Liver (tissue), 9 donors: Measurements from ENCODE around the gene HNF4A. TPM values are rescaled to one million over a fixed set of nuclear protein-coding genes. Genes with fewer than 3 reads are reported as not detected.

ENCODE experiments used
- DNase-seq: peaks from one replicate; pipeline ENCODE4 v3.0.0-alpha.2; 2017; ENCODE audit warnings: low spot score
- H3K27ac ChIP-seq, 2 donors: one replicate each; pipeline ENCODE4 v1.7.0; 2013; ENCODE audit warnings: inconsistent platforms in 2 of 2, low read length in 2 of 2, control low read depth in 1 of 2, low read depth in 1 of 2, mild to moderate bottlenecking in 1 of 2
- H3K27me3 ChIP-seq, 4 donors: one replicate each; pipeline versions ENCODE4 v1.6.1 to v1.7.0; 2013; ENCODE audit warnings: low read length in 3 of 4, inconsistent platforms in 1 of 4, mild to moderate bottlenecking in 1 of 4, moderate library complexity in 1 of 4; ENCODE audit not compliant: control insufficient read depth in 4 of 4, insufficient read depth in 4 of 4
- H3K36me3 ChIP-seq, 4 donors: one replicate each; pipeline versions ENCODE4 v1.6.1 to v1.7.0; 2013; ENCODE audit warnings: low read length in 3 of 4, mild to moderate bottlenecking in 3 of 4, low read depth in 1 of 4, moderate library complexity in 1 of 4; ENCODE audit not compliant: control insufficient read depth in 4 of 4, insufficient read depth in 3 of 4
- H3K4me1 ChIP-seq, 4 donors: one replicate each; pipeline versions ENCODE4 v1.6.1 to v1.7.0; 2013; ENCODE audit warnings: low read length in 3 of 4, mild to moderate bottlenecking in 3 of 4, moderate library complexity in 1 of 4; ENCODE audit not compliant: control insufficient read depth in 4 of 4, insufficient read depth in 4 of 4
- H3K4me3 ChIP-seq, 3 donors: one replicate each; pipeline versions ENCODE4 v1.6.1 to v1.7.0; 2013; ENCODE audit warnings: low read length in 3 of 3, control low read depth in 1 of 3, low read depth in 1 of 3, mild to moderate bottlenecking in 1 of 3
- H3K9ac ChIP-seq, 2 donors: one replicate each; pipeline ENCODE4 v1.7.0; 2013; ENCODE audit warnings: low read length in 2 of 2, mild to moderate bottlenecking in 2 of 2, moderate library complexity in 2 of 2, control low read depth in 1 of 2, low read depth in 1 of 2
- H3K9me3 ChIP-seq, 4 donors: one replicate each; pipeline versions ENCODE4 v1.6.1 to v1.7.0; 2013; ENCODE audit warnings: low read length in 3 of 4; ENCODE audit not compliant: control insufficient read depth in 4 of 4
- ATF3 ChIP-seq: IDR thresholded peaks from 2 replicates; pipeline ENCODE4 v1.6.1; 2016; ENCODE audit warnings: antibody characterized with exemption
- EGR1 ChIP-seq, 2 donors: IDR thresholded peaks; 2 replicates each; pipeline ENCODE4 v1.6.1; 2016 to 2018; ENCODE audit warnings: antibody characterized with exemption in 2 of 2, low read depth in 2 of 2
- FOXA1 ChIP-seq: IDR thresholded peaks from 2 replicates; pipeline ENCODE4 v1.6.1; 2016; ENCODE audit warnings: antibody characterized with exemption
- FOXA2 ChIP-seq: IDR thresholded peaks from 2 replicates; pipeline ENCODE4 v1.6.1; 2016; ENCODE audit warnings: antibody characterized with exemption
- GABPA ChIP-seq, 2 donors: IDR thresholded peaks in 1 of 2; conservative IDR thresholded peaks in 1 of 2; 2 replicates each; pipeline ENCODE4 v1.6.1; 2016; ENCODE audit warnings: antibody characterized with exemption in 2 of 2, mild to moderate bottlenecking in 1 of 2, moderate library complexity in 1 of 2
- HNF4A ChIP-seq, 2 donors: conservative IDR thresholded peaks; 2 replicates each; pipeline ENCODE4 v1.6.1; 2016; ENCODE audit warnings: antibody characterized with exemption in 2 of 2, mild to moderate bottlenecking in 2 of 2
- HNF4G ChIP-seq: IDR thresholded peaks from 2 replicates; pipeline ENCODE4 v1.6.1; 2016; ENCODE audit warnings: antibody characterized with exemption
- JUND ChIP-seq, 2 donors: IDR thresholded peaks; 2 replicates each; pipeline ENCODE4 v1.6.1; 2016; ENCODE audit warnings: antibody characterized with exemption in 2 of 2
- NR2F2 ChIP-seq: IDR thresholded peaks from 2 replicates; pipeline ENCODE4 v1.6.1; 2016; ENCODE audit warnings: antibody characterized with exemption
- RAD21 ChIP-seq, 2 donors: IDR thresholded peaks; 2 replicates each; pipeline ENCODE4 v1.6.1; 2016; ENCODE audit warnings: antibody characterized with exemption in 2 of 2, mild to moderate bottlenecking in 2 of 2
- RXRA ChIP-seq, 2 donors: IDR thresholded peaks; 2 replicates each; pipeline ENCODE4 v1.6.1; 2017 to 2018; ENCODE audit warnings: antibody characterized with exemption in 2 of 2, mild to moderate bottlenecking in 1 of 2
- SP1 ChIP-seq: IDR thresholded peaks from 2 replicates; pipeline ENCODE4 v1.6.1; 2018; ENCODE audit warnings: antibody characterized with exemption, mild to moderate bottlenecking
- TAF1 ChIP-seq: conservative IDR thresholded peaks from 2 replicates; pipeline ENCODE4 v1.6.1; 2016; ENCODE audit warnings: antibody characterized with exemption, mild to moderate bottlenecking
- YY1 ChIP-seq: IDR thresholded peaks from 2 replicates; pipeline ENCODE4 v1.6.1; 2016; ENCODE audit warnings: antibody characterized with exemption, mild to moderate bottlenecking
- ZBTB33 ChIP-seq: IDR thresholded peaks from 2 replicates; pipeline ENCODE4 v1.6.1; 2016; ENCODE audit warnings: antibody characterized with exemption
- WGBS: extraction: QIAGEN DNeasy Blood & Tissue Kit; methylation state at CpG from one replicate; pipeline ENCODE4 v1.1.7; 2013; 5-methylcytosine and 5-hydroxymethylcytosine counted together
- polyA plus RNA-seq, 2 donors: library from polyadenylated mRNA; stranded (reverse) in 1 of 2; unstranded in 1 of 2; fragments of 200-250 nt in 1 of 2; fragments of >200 nt in 1 of 2; fragmentation: Nextera tagmentation in 1 of 2; extraction: Ambion mirVana in 1 of 2; gene quantifications; one replicate each; pipeline versions ENCODE4 v1.2.1 to v1.2.3, GENCODE V29; 2013 to 2015
- total RNA-seq, 2 donors: library from RNA; depleted of rRNA; stranded (reverse); fragments of >200 nt; gene quantifications; one replicate each; pipeline ENCODE4 v1.2.3, GENCODE V29; 2014
- TF ChIP-seq, protein P1 (sequence below): fragments of 150-350 bp; IDR thresholded peaks from 2 replicates; pipeline ENCODE4 v1.5.1; 2017; ENCODE audit warnings: improper control_type of control experiment, low read depth, low read length; ENCODE audit not compliant: missing input control
- TF ChIP-seq, protein P2 (sequence below): IDR thresholded peaks from 2 replicates; pipeline ENCODE4 v1.6.1; 2016; ENCODE audit warnings: antibody characterized with exemption
- TF ChIP-seq, protein P3 (sequence below): IDR thresholded peaks from 2 replicates; pipeline ENCODE4 v1.6.1; 2016; ENCODE audit warnings: antibody characterized with exemption, mild to moderate bottlenecking
- donor health status: healthy.
- donor health status: healthy.
- donor health status: healthy.
- donor health status: healthy.
- donor health status: healthy.

The HNF4A gene
- total and polyA plus RNA-seq, 4 donors, result 51.7 to 171 (median 86.0) TPM

DNA sequence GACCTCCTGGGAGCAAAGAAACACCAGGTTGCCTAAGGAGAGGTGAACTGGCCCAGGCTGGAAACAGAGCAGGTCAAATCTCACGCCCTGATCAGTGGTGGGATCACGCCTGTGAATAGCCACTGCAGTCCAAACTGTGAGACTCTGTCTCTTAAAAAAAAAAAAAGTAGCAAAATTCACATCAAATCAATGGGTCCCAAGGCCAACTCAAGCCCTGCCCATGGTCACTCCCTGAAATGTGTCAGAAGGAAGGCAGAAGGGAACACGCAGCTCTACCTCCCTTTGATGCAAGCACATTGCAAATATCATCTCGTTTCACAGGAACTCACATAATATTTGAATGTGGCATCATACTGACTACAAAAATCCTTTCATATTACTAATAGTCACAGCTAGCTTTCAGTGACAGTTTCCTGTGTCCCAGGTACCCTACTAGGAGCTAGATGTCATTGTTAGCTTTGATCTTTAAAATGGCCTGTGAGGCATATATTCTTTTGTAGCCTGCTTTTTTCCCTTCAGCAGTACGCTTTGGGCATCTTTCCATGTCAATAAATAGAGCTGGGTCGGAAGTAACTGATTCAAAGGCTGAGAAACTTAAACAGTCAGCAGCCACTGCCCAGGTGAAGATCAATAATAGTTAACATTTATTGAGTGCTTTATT lies 105.8 kb downstream of the HNF4A start:
- Histone ChIP-seq H3K4me3 (no peak overlapping the region), H3K27me3 (no peaks in the 10 kb centered on the region), H3K9ac (peak overlapping the region; percentile 50 to 69), H3K27ac (peak overlapping the region; percentile 87 to 92), H3K36me3 (no peaks in the 10 kb centered on the region), H3K4me1 (peaks cover 16 to 46% (median 32%) of the 10 kb centered on the region in 4 donors), H3K9me3 (no peaks in the 10 kb centered on the region)
- WGBS, result 30% methylated on average over 6 of the region's 6 CpGs
- DNase-seq, result no peak
- TF ChIP-seq RXRA (IDR thresholded peaks at IDR 0.05), result peak; percentile 64 to 96
- TF ChIP-seq TAF1, result peak; percentile 2
- peak; percentile 84 to 89 for TF ChIP-seq HNF4A (conservative IDR thresholded peaks at IDR 0.05)
- TF ChIP-seq, protein P1, sequence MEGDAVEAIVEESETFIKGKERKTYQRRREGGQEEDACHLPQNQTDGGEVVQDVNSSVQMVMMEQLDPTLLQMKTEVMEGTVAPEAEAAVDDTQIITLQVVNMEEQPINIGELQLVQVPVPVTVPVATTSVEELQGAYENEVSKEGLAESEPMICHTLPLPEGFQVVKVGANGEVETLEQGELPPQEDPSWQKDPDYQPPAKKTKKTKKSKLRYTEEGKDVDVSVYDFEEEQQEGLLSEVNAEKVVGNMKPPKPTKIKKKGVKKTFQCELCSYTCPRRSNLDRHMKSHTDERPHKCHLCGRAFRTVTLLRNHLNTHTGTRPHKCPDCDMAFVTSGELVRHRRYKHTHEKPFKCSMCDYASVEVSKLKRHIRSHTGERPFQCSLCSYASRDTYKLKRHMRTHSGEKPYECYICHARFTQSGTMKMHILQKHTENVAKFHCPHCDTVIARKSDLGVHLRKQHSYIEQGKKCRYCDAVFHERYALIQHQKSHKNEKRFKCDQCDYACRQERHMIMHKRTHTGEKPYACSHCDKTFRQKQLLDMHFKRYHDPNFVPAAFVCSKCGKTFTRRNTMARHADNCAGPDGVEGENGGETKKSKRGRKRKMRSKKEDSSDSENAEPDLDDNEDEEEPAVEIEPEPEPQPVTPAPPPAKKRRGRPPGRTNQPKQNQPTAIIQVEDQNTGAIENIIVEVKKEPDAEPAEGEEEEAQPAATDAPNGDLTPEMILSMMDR, result no peak
- peak; percentile 61 for TF ChIP-seq NR2F2
- no peak for TF ChIP-seq ATF3
- TF ChIP-seq JUND (IDR thresholded peaks at IDR 0.05), result peak in 1 of 2 donors; percentile 54
- peak; percentile 13 for TF ChIP-seq FOXA2
- peak; percentile 66 for TF ChIP-seq HNF4G
- TF ChIP-seq, protein P2, sequence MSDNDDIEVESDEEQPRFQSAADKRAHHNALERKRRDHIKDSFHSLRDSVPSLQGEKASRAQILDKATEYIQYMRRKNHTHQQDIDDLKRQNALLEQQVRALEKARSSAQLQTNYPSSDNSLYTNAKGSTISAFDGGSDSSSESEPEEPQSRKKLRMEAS, result peak; percentile 8
- TF ChIP-seq EGR1 (IDR thresholded peaks at IDR 0.05; ENCODE audit: low read depth in 2 of 2), result no peak
- no peak for TF ChIP-seq FOXA1
- peak in 1 of 2 donors; percentile 71 for TF ChIP-seq GABPA (IDR thresholded peaks at IDR 0.05 in 1 of 2, conservative IDR thresholded peaks at IDR 0.05 in 1 of 2)
- peak; percentile 56 for TF ChIP-seq YY1
- peak; percentile 43 for TF ChIP-seq ZBTB33
- peak; percentile 81 for TF ChIP-seq SP1
- no peak for TF ChIP-seq RAD21 (IDR thresholded peaks at IDR 0.05)
- TF ChIP-seq, protein P3, sequence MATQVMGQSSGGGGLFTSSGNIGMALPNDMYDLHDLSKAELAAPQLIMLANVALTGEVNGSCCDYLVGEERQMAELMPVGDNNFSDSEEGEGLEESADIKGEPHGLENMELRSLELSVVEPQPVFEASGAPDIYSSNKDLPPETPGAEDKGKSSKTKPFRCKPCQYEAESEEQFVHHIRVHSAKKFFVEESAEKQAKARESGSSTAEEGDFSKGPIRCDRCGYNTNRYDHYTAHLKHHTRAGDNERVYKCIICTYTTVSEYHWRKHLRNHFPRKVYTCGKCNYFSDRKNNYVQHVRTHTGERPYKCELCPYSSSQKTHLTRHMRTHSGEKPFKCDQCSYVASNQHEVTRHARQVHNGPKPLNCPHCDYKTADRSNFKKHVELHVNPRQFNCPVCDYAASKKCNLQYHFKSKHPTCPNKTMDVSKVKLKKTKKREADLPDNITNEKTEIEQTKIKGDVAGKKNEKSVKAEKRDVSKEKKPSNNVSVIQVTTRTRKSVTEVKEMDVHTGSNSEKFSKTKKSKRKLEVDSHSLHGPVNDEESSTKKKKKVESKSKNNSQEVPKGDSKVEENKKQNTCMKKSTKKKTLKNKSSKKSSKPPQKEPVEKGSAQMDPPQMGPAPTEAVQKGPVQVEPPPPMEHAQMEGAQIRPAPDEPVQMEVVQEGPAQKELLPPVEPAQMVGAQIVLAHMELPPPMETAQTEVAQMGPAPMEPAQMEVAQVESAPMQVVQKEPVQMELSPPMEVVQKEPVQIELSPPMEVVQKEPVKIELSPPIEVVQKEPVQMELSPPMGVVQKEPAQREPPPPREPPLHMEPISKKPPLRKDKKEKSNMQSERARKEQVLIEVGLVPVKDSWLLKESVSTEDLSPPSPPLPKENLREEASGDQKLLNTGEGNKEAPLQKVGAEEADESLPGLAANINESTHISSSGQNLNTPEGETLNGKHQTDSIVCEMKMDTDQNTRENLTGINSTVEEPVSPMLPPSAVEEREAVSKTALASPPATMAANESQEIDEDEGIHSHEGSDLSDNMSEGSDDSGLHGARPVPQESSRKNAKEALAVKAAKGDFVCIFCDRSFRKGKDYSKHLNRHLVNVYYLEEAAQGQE, result peak; percentile 55
